HEK293 (cell line): ENCODE data around the gene C12orf57.

Source experiments
- CTCF ChIA-PET: fragments of 350-600 bp; formaldehyde crosslinking; extraction: SDS; loops from one replicate; lab custom pipeline; 2021; ENCODE audit warnings: antibody characterized with exemption; lab: Yijun Ruan, JAX
- POLR2A ChIA-PET: fragments of 300-600 bp; formaldehyde crosslinking; extraction: SDS; loops from one replicate; lab custom pipeline; 2020; ENCODE audit warnings: antibody characterized with exemption, inconsistent platforms; lab: Yijun Ruan, JAX
- H3K27ac ChIP-seq: fragments of 200-500 bp; sonication (Bioruptor generic); 2 replicates; pipeline ENCODE4 v1.5.1; 2014; ENCODE audit warnings: low read depth, low read length, control low read depth, inconsistent platforms; ENCODE audit errors: extremely low read depth
- H3K36me3 ChIP-seq, 2 experiments: fragments of 200-500 bp in 1 of 2; sonication (Bioruptor generic) in 1 of 2; 1 replicate in 1 of 2; 2 replicates in 1 of 2; pipeline ENCODE4 v1.5.1; 2014 to 2017; ENCODE audit warnings: inconsistent platforms in 2 of 2, low read length in 2 of 2; ENCODE audit not compliant: control insufficient read depth in 2 of 2, insufficient read depth in 1 of 2
- H3K4me1 ChIP-seq: fragments of 200-500 bp; sonication (Bioruptor generic); 2 replicates; pipeline ENCODE4 v1.5.1; 2014; ENCODE audit warnings: mild to moderate bottlenecking, low read length, inconsistent platforms; ENCODE audit not compliant: control insufficient read depth, insufficient read depth
- H3K4me3 ChIP-seq: 2 replicates; pipeline ENCODE4 v1.5.1; 2011; ENCODE audit warnings: low read depth, mild to moderate bottlenecking, control low read depth, low read length, moderate library complexity
- H3K9me3 ChIP-seq: fragments of 200-500 bp; sonication (Bioruptor generic); 2 replicates; pipeline ENCODE4 v1.5.1; 2014; ENCODE audit warnings: low read depth, low read length, inconsistent platforms; ENCODE audit not compliant: control insufficient read depth, insufficient read depth
- PRDM10 ChIP-seq: fragments of 450-650 bp; formaldehyde crosslinking; IDR thresholded peaks from 2 replicates; pipeline ENCODE4 v1.5.1; 2016; ENCODE audit warnings: missing biosample characterization, missing genetic modification characterization
- SCRT2 ChIP-seq: fragments of 450-650 bp; formaldehyde crosslinking; IDR thresholded peaks from 2 replicates; pipeline ENCODE4 v1.5.1; 2016; ENCODE audit warnings: missing biosample characterization, missing genetic modification characterization
- SP7 ChIP-seq: fragments of 450-650 bp; formaldehyde crosslinking; IDR thresholded peaks from 2 replicates; pipeline ENCODE4 v1.5.1; 2016; ENCODE audit warnings: missing biosample characterization, missing genetic modification characterization
- ZBTB17 ChIP-seq: fragments of 450-650 bp; formaldehyde crosslinking; IDR thresholded peaks from 2 replicates; pipeline ENCODE4 v1.5.1; 2016; ENCODE audit warnings: missing biosample characterization, missing genetic modification characterization
- ZBTB21 ChIP-seq: fragments of 450-650 bp; formaldehyde crosslinking; IDR thresholded peaks from 2 replicates; pipeline ENCODE4 v1.5.1; 2017; ENCODE audit warnings: missing biosample characterization, missing genetic modification characterization
- ZFP41 ChIP-seq: fragments of 450-650 bp; formaldehyde crosslinking; IDR thresholded peaks from 2 replicates; pipeline ENCODE4 v1.5.1; 2016; ENCODE audit warnings: missing biosample characterization, missing genetic modification characterization, borderline replicate concordance
- ZNF121 ChIP-seq: fragments of 450-650 bp; formaldehyde crosslinking; IDR thresholded peaks from 2 replicates; pipeline ENCODE4 v1.5.1; 2016; ENCODE audit warnings: missing biosample characterization, missing genetic modification characterization
- ZNF350 ChIP-seq: fragments of 450-650 bp; formaldehyde crosslinking; IDR thresholded peaks from 2 replicates; pipeline ENCODE4 v1.5.0; 2017; ENCODE audit warnings: missing biosample characterization, mild to moderate bottlenecking, missing genetic modification characterization
- ZNF48 ChIP-seq: fragments of 450-650 bp; formaldehyde crosslinking; IDR thresholded peaks from 2 replicates; pipeline ENCODE4 v1.5.1; 2016; ENCODE audit warnings: missing biosample characterization, missing genetic modification characterization
- ZNF658 ChIP-seq: fragments of 450-650 bp; formaldehyde crosslinking; IDR thresholded peaks from 2 replicates; pipeline ENCODE4; 2016; ENCODE audit warnings: missing biosample characterization, missing genetic modification characterization
- TF ChIP-seq, protein P1 (sequence below): fragments of 450-650 bp; formaldehyde crosslinking; IDR thresholded peaks from 2 replicates; pipeline ENCODE4 v1.5.1; 2016; ENCODE audit warnings: missing biosample characterization, missing genetic modification characterization
- TF ChIP-seq, protein P2 (sequence below): fragments of 450-650 bp; formaldehyde crosslinking; IDR thresholded peaks from 2 replicates; pipeline ENCODE4 v1.5.1; 2016; ENCODE audit warnings: missing biosample characterization, missing genetic modification characterization
- TF ChIP-seq, protein P3 (sequence below): fragments of 450-650 bp; formaldehyde crosslinking; IDR thresholded peaks from 2 replicates; pipeline ENCODE4 v1.5.1; 2016; ENCODE audit warnings: missing biosample characterization, missing genetic modification characterization

Gene C12orf57

DNA sequence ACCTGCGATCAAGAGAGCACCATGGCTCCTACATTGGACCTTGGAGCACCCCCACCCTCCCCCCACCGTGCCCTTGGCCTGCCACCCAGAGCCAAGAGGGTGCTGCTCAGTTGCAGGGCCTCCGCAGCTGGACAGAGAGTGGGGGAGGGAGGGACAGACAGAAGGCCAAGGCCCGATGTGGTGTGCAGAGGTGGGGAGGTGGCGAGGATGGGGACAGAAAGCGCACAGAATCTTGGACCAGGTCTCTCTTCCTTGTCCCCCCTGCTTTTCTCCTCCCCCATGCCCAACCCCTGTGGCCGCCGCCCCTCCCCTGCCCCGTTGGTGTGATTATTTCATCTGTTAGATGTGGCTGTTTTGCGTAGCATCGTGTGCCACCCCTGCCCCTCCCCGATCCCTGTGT is 2.0 kb upstream of the C12orf57 start:
- Histone ChIP-seq H3K9me3 (no peaks in the 10 kb centered on the region), H3K27ac (no peak overlapping the region), H3K36me3 (peaks cover 11 to 41% of the 10 kb centered on the region in 2 experiments; a peak in 2 of 3 replicates), H3K4me3 (no peak overlapping the region), H3K4me1 (peaks cover 16% of the 10 kb centered on the region)
- POLR2A ChIA-PET, result interaction anchor here (1.1 to 3.0 kb wide), 2 partner anchors 17 to 51 kb away, joined by 3 to 18 read pairs; no protein-coding TSS in a partner anchor
- CTCF ChIA-PET, result interaction anchor here (0.7 to 6.8 kb wide), 3 partner anchors 18 to 69 kb away, joined by 4 to 138 read pairs (median 10); partner anchors contain the start of gene SPSB2
- TF ChIP-seq, protein P1, sequence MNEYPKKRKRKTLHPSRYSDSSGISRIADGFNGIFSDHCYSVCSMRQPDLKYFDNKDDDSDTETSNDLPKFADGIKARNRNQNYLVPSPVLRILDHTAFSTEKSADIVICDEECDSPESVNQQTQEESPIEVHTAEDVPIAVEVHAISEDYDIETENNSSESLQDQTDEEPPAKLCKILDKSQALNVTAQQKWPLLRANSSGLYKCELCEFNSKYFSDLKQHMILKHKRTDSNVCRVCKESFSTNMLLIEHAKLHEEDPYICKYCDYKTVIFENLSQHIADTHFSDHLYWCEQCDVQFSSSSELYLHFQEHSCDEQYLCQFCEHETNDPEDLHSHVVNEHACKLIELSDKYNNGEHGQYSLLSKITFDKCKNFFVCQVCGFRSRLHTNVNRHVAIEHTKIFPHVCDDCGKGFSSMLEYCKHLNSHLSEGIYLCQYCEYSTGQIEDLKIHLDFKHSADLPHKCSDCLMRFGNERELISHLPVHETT, result no peak
- no peak for TF ChIP-seq ZFP41 (tag by site-specific recombination)
- TF ChIP-seq SCRT2 (tag by site-specific recombination), result no peak
- no peak for TF ChIP-seq ZNF121 (tag by site-specific recombination)
- TF ChIP-seq ZBTB17 (tag by site-specific recombination), result no peak
- TF ChIP-seq SP7 (tag by site-specific recombination), result no peak
- TF ChIP-seq ZNF658 (tag by site-specific recombination), result no peak

DNA sequence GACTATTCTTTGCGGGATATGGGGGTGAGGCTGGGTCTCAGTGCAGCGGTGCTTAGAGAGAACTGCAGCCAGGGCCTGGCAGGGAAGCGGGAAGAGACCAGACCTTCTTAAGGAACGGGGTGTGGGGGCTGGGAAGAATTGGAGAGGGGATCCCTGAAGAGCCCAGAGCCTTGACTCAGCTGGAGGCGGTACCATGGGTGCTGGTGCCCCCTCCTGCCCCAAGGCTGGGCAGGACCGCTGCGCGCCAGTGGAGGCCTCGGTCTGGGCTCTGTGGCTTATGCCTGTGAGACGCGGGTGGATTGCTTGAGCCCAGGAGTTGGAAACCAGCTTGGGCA is 1.5 kb upstream of the C12orf57 start:
- TF ChIP-seq, protein P2, sequence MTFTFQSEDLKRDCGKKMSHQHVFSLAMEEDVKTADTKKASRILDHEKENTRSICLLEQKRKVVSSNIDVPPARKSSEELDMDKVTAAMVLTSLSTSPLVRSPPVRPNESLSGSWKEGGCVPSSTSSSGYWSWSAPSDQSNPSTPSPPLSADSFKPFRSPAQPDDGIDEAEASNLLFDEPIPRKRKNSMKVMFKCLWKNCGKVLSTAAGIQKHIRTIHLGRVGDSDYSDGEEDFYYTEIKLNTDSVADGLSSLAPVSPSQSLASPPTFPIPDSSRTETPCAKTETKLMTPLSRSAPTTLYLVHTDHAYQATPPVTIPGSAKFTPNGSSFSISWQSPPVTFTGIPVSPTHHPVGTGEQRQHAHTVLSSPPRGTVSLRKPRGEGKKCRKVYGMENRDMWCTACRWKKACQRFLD (tag by site-specific recombination), result no peak
- TF ChIP-seq, protein P3, sequence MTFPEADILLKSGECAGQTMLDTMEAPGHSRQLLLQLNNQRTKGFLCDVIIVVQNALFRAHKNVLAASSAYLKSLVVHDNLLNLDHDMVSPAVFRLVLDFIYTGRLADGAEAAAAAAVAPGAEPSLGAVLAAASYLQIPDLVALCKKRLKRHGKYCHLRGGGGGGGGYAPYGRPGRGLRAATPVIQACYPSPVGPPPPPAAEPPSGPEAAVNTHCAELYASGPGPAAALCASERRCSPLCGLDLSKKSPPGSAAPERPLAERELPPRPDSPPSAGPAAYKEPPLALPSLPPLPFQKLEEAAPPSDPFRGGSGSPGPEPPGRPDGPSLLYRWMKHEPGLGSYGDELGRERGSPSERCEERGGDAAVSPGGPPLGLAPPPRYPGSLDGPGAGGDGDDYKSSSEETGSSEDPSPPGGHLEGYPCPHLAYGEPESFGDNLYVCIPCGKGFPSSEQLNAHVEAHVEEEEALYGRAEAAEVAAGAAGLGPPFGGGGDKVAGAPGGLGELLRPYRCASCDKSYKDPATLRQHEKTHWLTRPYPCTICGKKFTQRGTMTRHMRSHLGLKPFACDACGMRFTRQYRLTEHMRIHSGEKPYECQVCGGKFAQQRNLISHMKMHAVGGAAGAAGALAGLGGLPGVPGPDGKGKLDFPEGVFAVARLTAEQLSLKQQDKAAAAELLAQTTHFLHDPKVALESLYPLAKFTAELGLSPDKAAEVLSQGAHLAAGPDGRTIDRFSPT (tag by site-specific recombination), result peak; percentile 34
- TF ChIP-seq ZBTB17 (tag by site-specific recombination) (peak; percentile 69), ZNF48 (tag by site-specific recombination) (no peak), ZBTB21 (tag by site-specific recombination) (no peak), ZNF350 (no peak), PRDM10 (peak; percentile 49; the same call in 1 of the 2 replicates)
- Histone ChIP-seq H3K4me1 (peaks cover 14% of the 10 kb centered on the region), H3K36me3 (peaks cover 10 to 44% of the 10 kb centered on the region in 2 experiments; a peak in 2 of 3 replicates), H3K9me3 (no peaks in the 10 kb centered on the region), H3K27ac (peak overlapping the region; percentile 87; the same call in 1 of the 2 replicates), H3K4me3 (no peak overlapping the region)
- CTCF ChIA-PET, result interaction anchor here (2.5 to 6.8 kb wide), 5 partner anchors 17 to 166 kb away, joined by 10 to 138 read pairs (median 31); partner anchors contain the start of genes C1RL and SPSB2
- POLR2A ChIA-PET, result interaction anchor here (1.1 to 4.9 kb wide), 3 partner anchors 9 to 51 kb away, joined by 3 to 99 read pairs (median 3); no protein-coding TSS in a partner anchor
